GM21515 (cell line): Measurements from ENCODE around the gene H1-8.
"Not testable (repeated sequence)": the region's sequence is repeated elsewhere in the genome, so short reads cannot be mapped to it uniquely, and the experiment has no call there.

Experiments used
- ATAC-seq: cut with Tn5 transposase; IDR thresholded peaks from one replicate; pipeline ENCODE4 v1.9.1; 2021; ENCODE audit not compliant: unreplicated experiment

Gene H1-8

GRCh38 chr3:129531699-129532098, 11.3 kb upstream of the H1-8 start:
- ATAC-seq: no peak

- no peak for ATAC-seq
Measured at GRCh38 chr3:129532261-129532660, 10.7 kb upstream of the H1-8 start.

GRCh38 chr3:129533406-129533805, 9.6 kb upstream of the H1-8 start:
- ATAC-seq: no peak

- no peak for ATAC-seq
Measured at GRCh38 chr3:129534428-129535027, 8.4 kb upstream of the H1-8 start.

GRCh38 chr3:129535075-129535474, 7.9 kb upstream of the H1-8 start:
- ATAC-seq: no peak

GRCh38 chr3:129536374-129536667, 6.7 kb upstream of the H1-8 start:
- ATAC-seq: no peak

- ATAC-seq: no peak
Measured at GRCh38 chr3:129536804-129537203, 6.2 kb upstream of the H1-8 start.

GRCh38 chr3:129539206-129539605, 3.8 kb upstream of the H1-8 start:
- ATAC-seq: no peak

- ATAC-seq: no peak
Measured at GRCh38 chr3:129540776-129541516, 2.0 kb upstream of the H1-8 start.

- no peak for ATAC-seq
Measured at GRCh38 chr3:129542747-129543146, 228 bp upstream of the H1-8 start.

- ATAC-seq: no peak
Measured at GRCh38 chr3:129543999-129544398, 1.0 kb downstream of the H1-8 start.

- not testable (repeated sequence) for ATAC-seq
Measured at GRCh38 chr3:129545951-129546350, 3.0 kb downstream of the H1-8 start.

GRCh38 chr3:129547241-129547640, 4.3 kb downstream of the H1-8 start:
- ATAC-seq: no peak

- ATAC-seq: no peak
Measured at GRCh38 chr3:129548104-129548965, 5.4 kb downstream of the H1-8 start.

GRCh38 chr3:129549006-129549800, 6.2 kb downstream of the H1-8 start:
- ATAC-seq: no peak

GRCh38 chr3:129549805-129550204, 6.8 kb downstream of the H1-8 start:
- no peak for ATAC-seq

GRCh38 chr3:129552287-129553050, 9.5 kb downstream of the H1-8 start:
- no peak for ATAC-seq

GRCh38 chr3:129553171-129553570, 10.2 kb downstream of the H1-8 start:
- no peak for ATAC-seq

- no peak for ATAC-seq
Measured at GRCh38 chr3:129553719-129554118, 10.7 kb downstream of the H1-8 start.

- ATAC-seq: no peak
Measured at GRCh38 chr3:129554356-129555152, 11.6 kb downstream of the H1-8 start.
